Embryonic facial prominence (tissue), 1 donor: ENCODE results near the gene RIN3.

Experiments
- DNase-seq: peaks from one replicate; pipeline ENCODE4 v3.0.0-alpha.2; 2016; ENCODE audit errors: extremely low spot score

RIN3 gene

GRCh38 chr14:92484132-92484823 is 29.3 kb upstream of the RIN3 start:
- DNase-seq, result no peak

- DNase-seq, result no peak
Measured at GRCh38 chr14:92486881-92487280, 26.7 kb upstream of the RIN3 start.

- no peak for DNase-seq
Measured at GRCh38 chr14:92487513-92488133, 26.0 kb upstream of the RIN3 start.

GRCh38 chr14:92489394-92490238 is 24.0 kb upstream of the RIN3 start:
- DNase-seq, result no peak

- DNase-seq, result no peak
Measured at GRCh38 chr14:92490239-92490959, 23.2 kb upstream of the RIN3 start.

- DNase-seq, result no peak
Measured at GRCh38 chr14:92491782-92492181, 21.8 kb upstream of the RIN3 start.

- no peak for DNase-seq
Measured at GRCh38 chr14:92492258-92492657, 21.3 kb upstream of the RIN3 start.

GRCh38 chr14:92493024-92493423 is 20.6 kb upstream of the RIN3 start:
- no peak for DNase-seq

GRCh38 chr14:92493492-92493891 is 20.1 kb upstream of the RIN3 start:
- no peak for DNase-seq

GRCh38 chr14:92494512-92494911 is 19.1 kb upstream of the RIN3 start:
- DNase-seq, result no peak

- no peak for DNase-seq
Measured at GRCh38 chr14:92495027-92495426, 18.6 kb upstream of the RIN3 start.

GRCh38 chr14:92496191-92496857 is 17.3 kb upstream of the RIN3 start:
- no peak for DNase-seq

- DNase-seq, result no peak
Measured at GRCh38 chr14:92497391-92497790, 16.2 kb upstream of the RIN3 start.

- DNase-seq, result no peak
Measured at GRCh38 chr14:92499234-92499633, 14.3 kb upstream of the RIN3 start.

- no peak for DNase-seq
Measured at GRCh38 chr14:92500491-92500941, 13.1 kb upstream of the RIN3 start.

- no peak for DNase-seq
Measured at GRCh38 chr14:92501891-92502351, 11.7 kb upstream of the RIN3 start.

- no peak for DNase-seq
Measured at GRCh38 chr14:92502541-92503286, 10.9 kb upstream of the RIN3 start.

- no peak for DNase-seq
Measured at GRCh38 chr14:92503756-92504491, 9.7 kb upstream of the RIN3 start.

GRCh38 chr14:92505826-92506225 is 7.8 kb upstream of the RIN3 start:
- DNase-seq, result no peak

- DNase-seq, result no peak
Measured at GRCh38 chr14:92506231-92506630, 7.3 kb upstream of the RIN3 start.
